Measurements from ENCODE around the gene CAPSL.

DNA sequence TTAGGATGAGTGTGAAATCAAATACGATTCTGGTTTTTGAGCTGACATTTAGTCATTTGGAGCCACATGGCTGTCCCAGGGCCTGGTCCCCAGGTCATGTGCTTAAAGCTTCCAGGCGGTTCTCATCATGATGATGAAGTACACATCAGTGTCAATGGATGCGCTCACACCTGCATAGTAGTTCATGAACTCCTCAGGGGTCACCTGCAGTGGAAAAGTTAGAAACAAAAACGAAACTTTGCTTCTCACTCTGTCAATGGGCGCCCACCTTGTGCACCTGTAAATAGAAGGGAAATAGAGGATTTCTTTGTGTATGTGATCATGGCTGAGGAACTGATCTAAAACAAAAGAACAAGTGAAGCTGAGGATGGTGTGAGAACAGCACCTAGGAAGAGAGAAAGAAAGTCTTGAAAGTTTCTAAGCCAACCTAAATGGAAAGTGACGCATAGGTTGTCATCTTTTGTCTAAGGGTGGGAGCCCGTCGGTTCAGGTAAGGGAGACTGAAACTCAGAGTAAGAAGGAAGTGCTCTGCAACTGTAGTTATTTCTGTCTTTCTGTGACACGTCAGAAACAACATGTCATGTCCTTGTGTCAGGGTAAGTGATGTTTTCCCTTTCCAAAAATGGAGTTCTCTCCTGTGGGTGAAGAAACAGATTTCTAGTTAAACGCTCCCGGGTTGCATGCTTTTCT, 33.8 kb downstream of the CAPSL start:
- TF ChIP-seq, protein P1, sequence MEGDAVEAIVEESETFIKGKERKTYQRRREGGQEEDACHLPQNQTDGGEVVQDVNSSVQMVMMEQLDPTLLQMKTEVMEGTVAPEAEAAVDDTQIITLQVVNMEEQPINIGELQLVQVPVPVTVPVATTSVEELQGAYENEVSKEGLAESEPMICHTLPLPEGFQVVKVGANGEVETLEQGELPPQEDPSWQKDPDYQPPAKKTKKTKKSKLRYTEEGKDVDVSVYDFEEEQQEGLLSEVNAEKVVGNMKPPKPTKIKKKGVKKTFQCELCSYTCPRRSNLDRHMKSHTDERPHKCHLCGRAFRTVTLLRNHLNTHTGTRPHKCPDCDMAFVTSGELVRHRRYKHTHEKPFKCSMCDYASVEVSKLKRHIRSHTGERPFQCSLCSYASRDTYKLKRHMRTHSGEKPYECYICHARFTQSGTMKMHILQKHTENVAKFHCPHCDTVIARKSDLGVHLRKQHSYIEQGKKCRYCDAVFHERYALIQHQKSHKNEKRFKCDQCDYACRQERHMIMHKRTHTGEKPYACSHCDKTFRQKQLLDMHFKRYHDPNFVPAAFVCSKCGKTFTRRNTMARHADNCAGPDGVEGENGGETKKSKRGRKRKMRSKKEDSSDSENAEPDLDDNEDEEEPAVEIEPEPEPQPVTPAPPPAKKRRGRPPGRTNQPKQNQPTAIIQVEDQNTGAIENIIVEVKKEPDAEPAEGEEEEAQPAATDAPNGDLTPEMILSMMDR (IDR thresholded peaks at IDR 0.05): no peak
- TF ChIP-seq POLR2A (IDR thresholded peaks at IDR 0.05): no peak

Data from testis (tissue), 2 donors.